GM12878 (cell line): Measurements from ENCODE around the gene OCA2.

Source experiments
- BCLAF1 ChIP-seq: fragments of 450-650 bp; IDR thresholded peaks from 2 replicates; pipeline ENCODE4 v1.6.1; 2017; ENCODE audit warnings: antibody characterized with exemption, mild to moderate bottlenecking, moderate library complexity
- MTA2 ChIP-seq: fragments of 450-650 bp; IDR thresholded peaks from 2 replicates; pipeline ENCODE4 v1.6.1; 2016; ENCODE audit warnings: low read depth, mild to moderate bottlenecking, moderate library complexity
- POLR2A ChIP-seq: IDR thresholded peaks from 2 replicates; pipeline ENCODE4 v1.6.1; 2011; ENCODE audit warnings: low read depth, mild to moderate bottlenecking, low read length
- YY1 ChIP-seq: IDR thresholded peaks from 2 replicates; pipeline ENCODE4 v1.6.1; 2011; ENCODE audit warnings: low read depth, mild to moderate bottlenecking, low read length

- TF ChIP-seq YY1: no peak
- no peak for TF ChIP-seq MTA2
- TF ChIP-seq POLR2A: no peak
- TF ChIP-seq BCLAF1: no peak
These were observed 306.3 kb downstream of the OCA2 start for GRCh38 chr15:27792756-27793264.
